ENCODE measurements around the gene GCK.

Gene GCK

GRCh38 chr7:44223362-44224079 lies 34.3 kb upstream of the GCK start:
- no peak overlapping the region for H3K4me3 ChIP-seq (ENCODE audit: low read depth, low read length)
- no peak for DNase-seq (ENCODE audit: low read depth)

- DNase-seq (ENCODE audit: low read depth), result no peak
- H3K4me3 ChIP-seq (ENCODE audit: low read depth, low read length), result no peak overlapping the region
Observed at GRCh38 chr7:44222776-44223261, 33.6 kb upstream of the GCK start.

GRCh38 chr7:44222074-44222473 lies 32.8 kb upstream of the GCK start:
- H3K4me3 ChIP-seq (ENCODE audit: low read depth, low read length), result no peak overlapping the region

DNA sequence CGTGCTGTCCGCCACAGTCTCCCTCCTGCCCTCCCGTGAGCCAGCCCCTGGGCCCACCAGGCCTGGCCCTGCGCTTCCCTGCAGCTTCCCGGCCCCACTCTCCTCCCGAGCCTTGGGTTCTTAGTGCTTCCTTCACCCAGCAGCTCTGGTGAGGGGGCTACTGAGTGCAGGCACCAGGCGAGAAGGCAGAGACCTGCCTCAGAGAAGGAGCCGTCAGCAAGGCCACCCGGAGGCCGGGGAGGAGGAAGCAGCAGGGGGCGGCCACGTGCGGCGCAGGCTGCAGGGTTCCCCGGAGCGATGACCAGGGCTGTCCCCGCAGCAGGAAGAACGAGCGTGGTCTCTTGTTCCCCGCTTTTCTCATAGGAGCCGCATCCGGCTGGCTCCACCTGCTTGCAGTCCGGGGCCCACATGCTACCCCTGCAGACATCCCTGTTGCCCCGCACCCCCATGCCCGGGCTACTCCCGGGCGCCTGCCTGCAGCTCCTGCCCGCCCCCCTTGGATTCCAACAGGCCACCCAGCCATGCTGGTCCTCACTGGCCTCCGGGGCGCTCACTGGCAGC lies 32.1 kb upstream of the GCK start:
- H3K4me3 ChIP-seq (ENCODE audit: low read depth, low read length), result no peak overlapping the region
- no peak for DNase-seq (ENCODE audit: low read depth)

More at GRCh38 chr7:44222074-44222473, 32.8 kb upstream of the GCK start:
- no peak for DNase-seq (ENCODE audit: low read depth)

- no peak overlapping the region for H3K4me3 ChIP-seq (ENCODE audit: low read depth, low read length)
- no peak for DNase-seq (ENCODE audit: low read depth)
Observed at GRCh38 chr7:44220358-44221112, 31.3 kb upstream of the GCK start.

GRCh38 chr7:44220046-44220357 lies 30.8 kb upstream of the GCK start:
- no peak for DNase-seq (ENCODE audit: low read depth)
- no peak overlapping the region for H3K4me3 ChIP-seq (ENCODE audit: low read depth, low read length)

DNA sequence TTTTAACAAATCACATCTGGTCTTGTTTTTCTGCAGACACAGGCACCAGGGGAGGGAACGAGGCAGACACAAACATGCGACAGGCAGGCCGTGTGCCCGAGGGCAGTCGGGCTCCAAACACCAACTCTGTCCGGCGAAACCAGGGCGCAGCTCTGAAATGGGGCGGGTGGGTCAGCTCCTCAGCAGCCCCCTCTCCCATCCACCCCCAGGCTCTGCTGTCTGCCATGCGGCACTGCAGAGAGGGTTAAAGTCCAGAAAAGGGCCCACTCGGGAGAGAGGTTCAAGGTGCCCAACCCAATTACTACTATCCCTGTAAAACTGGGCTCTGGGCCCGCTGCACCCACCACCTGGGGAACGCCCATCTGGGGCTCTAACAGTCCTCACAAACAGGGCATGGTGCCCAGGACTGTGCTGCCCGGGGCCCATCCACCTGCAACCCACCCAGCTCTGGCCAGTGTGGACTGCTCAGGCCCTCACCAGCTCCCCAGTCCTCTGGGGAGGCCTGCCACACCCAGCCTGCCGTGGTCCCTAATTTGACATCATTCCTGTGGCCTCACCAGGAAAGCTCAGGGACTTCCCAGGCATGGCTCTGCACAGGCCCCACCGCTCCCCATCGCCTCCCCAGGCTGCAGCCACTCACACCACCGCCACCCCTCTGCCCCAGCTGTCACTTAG lies 30.3 kb upstream of the GCK start:
- no peak for DNase-seq (ENCODE audit: low read depth)
- H3K4me3 ChIP-seq (ENCODE audit: low read depth, low read length), result no peak overlapping the region

- no peak for DNase-seq (ENCODE audit: low read depth)
- H3K4me3 ChIP-seq (ENCODE audit: low read depth, low read length), result no peak overlapping the region
Observed at GRCh38 chr7:44218418-44219201, 29.4 kb upstream of the GCK start.

DNA sequence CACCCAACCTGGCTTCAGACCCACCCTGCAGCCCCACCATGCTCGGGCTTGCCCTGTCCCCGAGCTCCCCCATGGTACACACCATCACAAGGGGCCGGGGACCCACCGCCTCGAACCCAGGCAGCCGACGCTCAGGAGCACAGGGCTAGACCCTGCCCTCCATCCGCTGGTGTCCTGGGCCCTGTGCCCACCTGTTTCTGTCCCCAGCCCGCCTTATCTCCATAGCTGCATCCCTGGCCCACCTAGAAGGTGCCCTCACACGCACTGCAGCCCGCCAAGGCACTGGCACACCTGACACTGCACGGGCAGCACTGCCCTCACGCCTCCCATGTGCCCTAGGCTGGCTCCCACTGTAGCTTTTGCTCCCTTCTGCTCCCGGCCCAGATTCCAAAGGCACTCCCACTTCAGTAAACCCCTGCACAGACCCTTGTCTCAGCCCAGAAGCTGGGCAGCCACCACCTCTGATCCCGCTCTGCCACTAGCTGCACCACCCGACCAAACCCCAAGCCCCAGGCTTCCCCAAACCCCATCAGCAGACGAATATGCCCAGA lies 28.7 kb upstream of the GCK start:
- DNase-seq (ENCODE audit: low read depth), result no peak
- H3K4me3 ChIP-seq (ENCODE audit: low read depth, low read length), result no peak overlapping the region

DNA sequence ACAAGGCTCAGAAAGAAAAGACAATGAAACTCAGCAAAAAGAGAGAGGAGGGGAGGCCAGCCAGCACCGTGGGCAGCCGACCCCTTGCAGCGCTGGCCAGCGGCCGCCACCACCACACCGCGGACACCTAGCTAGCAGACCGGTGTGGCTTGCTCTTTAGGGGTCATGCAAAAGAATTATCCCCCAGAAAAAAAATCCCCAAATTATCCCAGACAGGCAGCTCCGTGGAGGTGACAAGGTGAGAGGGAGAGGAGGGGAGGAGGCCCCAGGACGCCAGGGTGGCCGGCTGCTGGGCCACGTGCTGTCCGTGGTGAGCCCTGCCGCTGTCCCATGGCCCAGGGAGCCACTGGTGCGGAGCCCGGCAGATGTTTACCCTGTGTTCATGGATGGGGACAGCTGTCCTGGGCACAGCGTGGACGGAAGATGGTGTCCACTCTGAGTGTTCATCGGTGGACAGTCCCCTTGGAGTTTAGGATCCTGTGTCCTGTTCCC lies 28.0 kb upstream of the GCK start:
- no peak overlapping the region for H3K4me3 ChIP-seq (ENCODE audit: low read depth, low read length)
- no peak for DNase-seq (ENCODE audit: low read depth)

GRCh38 chr7:44216521-44217222 lies 27.4 kb upstream of the GCK start:
- H3K4me3 ChIP-seq (ENCODE audit: low read depth, low read length), result no peak overlapping the region
- no peak for DNase-seq (ENCODE audit: low read depth)

DNA sequence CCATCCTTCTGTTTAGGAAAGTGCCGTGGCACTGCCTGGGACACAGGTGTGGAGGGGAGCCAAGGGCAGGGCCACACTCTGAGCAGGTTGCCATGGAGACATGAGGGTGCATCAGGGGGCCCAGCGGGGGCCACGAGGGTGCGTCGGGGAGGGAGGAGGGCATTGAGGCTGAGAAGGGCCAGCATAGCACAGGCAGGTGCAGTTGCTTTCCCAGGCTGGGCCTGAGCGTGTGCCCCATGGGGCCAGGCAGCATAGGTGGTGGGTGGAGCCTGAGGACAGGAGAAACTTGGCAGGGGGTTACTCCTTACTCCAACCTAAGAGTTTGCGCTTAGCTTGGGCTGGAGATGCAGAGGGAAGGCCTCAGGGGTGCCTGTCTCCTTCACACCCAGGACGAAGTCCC lies 26.8 kb upstream of the GCK start:
- DNase-seq (ENCODE audit: low read depth), result no peak
- H3K4me3 ChIP-seq (ENCODE audit: low read depth, low read length), result no peak overlapping the region

GRCh38 chr7:44215531-44215930 lies 26.3 kb upstream of the GCK start:
- no peak for DNase-seq (ENCODE audit: low read depth)
- H3K4me3 ChIP-seq (ENCODE audit: low read depth, low read length), result no peak overlapping the region

DNA sequence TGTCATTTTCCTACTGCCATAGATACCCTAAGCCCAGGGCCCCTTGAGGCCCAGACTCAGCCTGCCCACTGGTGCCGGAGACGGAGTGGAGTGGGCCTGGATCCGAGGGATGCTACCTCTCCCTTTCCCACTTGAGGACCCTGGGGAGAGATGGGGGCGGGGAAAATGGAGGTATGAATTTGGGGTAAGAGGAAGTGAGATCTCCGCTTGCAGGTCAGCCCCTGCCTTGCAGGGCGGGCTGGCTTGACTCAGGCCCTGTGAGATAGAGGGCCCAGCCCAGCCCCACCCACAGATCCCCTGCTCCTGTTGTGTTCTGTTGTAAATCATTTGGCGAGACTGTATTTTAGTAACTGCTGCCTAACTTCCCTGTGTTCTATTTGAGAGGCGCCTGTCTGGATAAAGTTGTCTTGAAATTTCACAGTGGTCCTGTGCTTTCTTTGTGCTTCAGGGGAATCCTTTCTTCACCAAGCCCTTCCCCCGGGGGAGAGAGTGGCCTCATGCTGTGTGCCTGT lies 24.7 kb upstream of the GCK start:
- no peak overlapping the region for H3K4me3 ChIP-seq (ENCODE audit: low read depth, low read length)
- DNase-seq (ENCODE audit: low read depth), result no peak

DNA sequence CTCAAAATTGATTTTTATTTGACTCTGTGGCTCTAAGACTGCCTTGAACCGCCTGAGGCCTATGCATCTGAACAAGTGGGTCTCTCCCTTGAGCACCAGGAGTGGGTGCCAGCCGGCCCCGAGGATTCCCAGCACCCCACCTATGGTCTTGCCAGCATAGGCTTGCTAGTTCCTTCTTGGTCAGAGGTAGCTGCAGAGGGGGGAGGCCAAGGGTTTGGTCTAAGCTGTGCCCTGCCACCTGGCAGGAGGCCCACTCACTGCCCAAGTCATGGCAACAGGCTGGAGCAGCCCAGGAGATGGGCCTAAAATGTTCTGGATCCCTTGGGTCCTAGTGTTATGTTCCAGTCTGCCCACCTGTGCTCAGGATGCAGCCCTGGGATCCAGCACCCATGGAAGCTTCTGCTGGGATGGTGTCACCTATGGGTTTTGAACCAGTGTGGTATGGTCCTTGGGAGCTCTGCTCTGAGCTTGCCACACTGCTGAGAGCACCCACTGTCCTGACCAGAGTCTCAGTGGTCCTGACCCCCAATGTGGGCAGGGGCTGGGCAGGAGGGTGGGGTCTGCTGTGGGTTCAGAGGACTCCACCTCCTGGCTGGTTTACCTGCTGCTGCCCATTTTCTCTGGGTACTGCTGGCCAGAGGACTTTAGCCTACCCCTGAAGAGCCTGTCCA lies 24.1 kb upstream of the GCK start:
- no peak for DNase-seq (ENCODE audit: low read depth)
- no peak overlapping the region for H3K4me3 ChIP-seq (ENCODE audit: low read depth, low read length)

GRCh38 chr7:44212581-44213184 lies 23.4 kb upstream of the GCK start:
- no peak for DNase-seq (ENCODE audit: low read depth)
- no peak overlapping the region for H3K4me3 ChIP-seq (ENCODE audit: low read depth, low read length)

- H3K4me3 ChIP-seq (ENCODE audit: low read depth, low read length), result no peak overlapping the region
- no peak for DNase-seq (ENCODE audit: low read depth)
Observed at GRCh38 chr7:44212018-44212417, 22.8 kb upstream of the GCK start.

Measured in skeletal muscle cell (primary cell).